K562 (cell line): ENCODE data around the gene RAB3GAP1. TPM values are rescaled to one million over a fixed set of nuclear protein-coding genes. Genes with fewer than 3 reads are reported as not detected.

Experiments
- BRCA1 ChIP-seq, 2 experiments: fragments of 450-650 bp in 1 of 2; sonication (generic) in 1 of 2; formaldehyde crosslinking in 1 of 2; IDR thresholded peaks; 2 replicates each; pipeline versions ENCODE4 v1.5.0 to v1.6.1; 2017 to 2020; ENCODE audit warnings: mild to moderate bottlenecking in 1 of 2, missing genetic modification reagents in 1 of 2
- CTBP1 ChIP-seq: fragments of 450-650 bp; IDR thresholded peaks from 2 replicates; pipeline ENCODE4 v1.6.1; 2016; ENCODE audit warnings: borderline replicate concordance
- CXXC5 ChIP-seq: fragments of 250-450 bp; sonication (Bioruptor Pico); IDR thresholded peaks from 2 replicates; pipeline ENCODE4 v1.8.0; 2022; ENCODE audit warnings: inconsistent platforms, mild to moderate bottlenecking, moderate library complexity
- MBD2 ChIP-seq: sonication (generic); IDR thresholded peaks from 2 replicates; pipeline ENCODE4 v1.6.1; 2016; ENCODE audit warnings: low read depth, borderline replicate concordance
- MCM7 ChIP-seq, 2 experiments: fragments of 450-650 bp; IDR thresholded peaks; 2 replicates each; pipeline ENCODE4 v1.6.1; 2016 to 2018
- NKRF ChIP-seq: fragments of 450-650 bp; IDR thresholded peaks from 2 replicates; pipeline ENCODE4 v1.6.1; 2016; ENCODE audit warnings: borderline replicate concordance
- POLR2B ChIP-seq: fragments of 450-650 bp; IDR thresholded peaks from 2 replicates; pipeline ENCODE4 v1.6.1; 2018; ENCODE audit warnings: low read depth; ENCODE audit not compliant: partially characterized antibody
- SMAD4 ChIP-seq: fragments of 250-450 bp; sonication (Bioruptor Pico); conservative IDR thresholded peaks from 2 replicates; pipeline ENCODE4 v1.8.0; 2021; ENCODE audit warnings: inconsistent platforms, mild to moderate bottlenecking, moderate library complexity
- TBL1XR1 ChIP-seq, 2 experiments: IDR thresholded peaks; 2 replicates each; pipeline ENCODE4 v1.6.1; 2012; ENCODE audit warnings: improper control_type of control experiment in 2 of 2, low read length in 2 of 2, mild to moderate bottlenecking in 1 of 2
- TEAD1 ChIP-seq, 2 experiments: fragments of 450-650 bp in 1 of 2; sonication (generic) in 1 of 2; formaldehyde crosslinking; IDR thresholded peaks; 2 replicates each; pipeline versions ENCODE4 v1.4.0 to v1.8.0; 2020 to 2022; ENCODE audit warnings: mild to moderate bottlenecking in 2 of 2, missing genetic modification reagents in 1 of 2
- TFAP4 ChIP-seq: sonication (generic); formaldehyde crosslinking; IDR thresholded peaks from 2 replicates; pipeline ENCODE4 v1.8.0; 2022; ENCODE audit warnings: missing genetic modification reagents, mild to moderate bottlenecking, moderate library complexity, borderline replicate concordance
- ZNF778 ChIP-seq: fragments of 450-650 bp; formaldehyde crosslinking; IDR thresholded peaks from 2 replicates; pipeline ENCODE4 v1.4.0; 2020; ENCODE audit warnings: mild to moderate bottlenecking, moderate library complexity
- polyA plus RNA-seq, 8 experiments: library from polyadenylated mRNA; depleted of rRNA in 4 of 8; stranded (reverse) in 5 of 8; unstranded in 3 of 8; fragments of >200 nt; fragmentation: Nextera tagmentation in 2 of 8; fragmentation: Illumina TruSeq in 1 of 8; extraction: Ambion mirVana in 2 of 8; extraction: Trizol in 1 of 8; gene quantifications; 2 replicates each; pipeline versions ENCODE4 v1.2.1 to v1.2.3, GENCODE V29; 2011 to 2014; ENCODE audit warnings: inconsistent platforms in 1 of 8, missing spikeins in 1 of 8
- total RNA-seq, 7 experiments: library from RNA; depleted of rRNA in 6 of 7; stranded (reverse); fragments of >200 nt in 6 of 7; fragmentation: Illumina TruSeq in 2 of 7; extraction: Trizol in 2 of 7; gene quantifications; 2 replicates each; pipeline versions ENCODE4 v1.2.1 to v1.2.3, GENCODE V29; 2011 to 2021; ENCODE audit warnings: low replicate concordance in 1 of 7
- TF ChIP-seq, protein P1 (sequence below), 2 experiments: fragments of 450-650 bp in 1 of 2; sonication (generic) in 1 of 2; formaldehyde crosslinking; conservative IDR thresholded peaks; 2 replicates each; pipeline versions ENCODE4 v1.4.0 to v1.8.1; 2020 to 2022; ENCODE audit warnings: mild to moderate bottlenecking in 1 of 2, missing genetic modification reagents in 1 of 2
- TF ChIP-seq, protein P2 (sequence below): sonication (generic); IDR thresholded peaks from 2 replicates; pipeline ENCODE4 v1.6.1; 2016
- TF ChIP-seq, protein P3 (sequence below): fragments of 200-800 bp; sonication (Bioruptor generic); IDR thresholded peaks from 2 replicates; pipeline ENCODE4 v1.6.1; 2017; ENCODE audit warnings: missing genetic modification characterization, missing compliant biosample characterization

RAB3GAP1 gene
- total and polyA plus RNA-seq, 9 of the 15 experiments (the other 6 are each of a cell fraction or from before 2014, with no cell fraction given) = 15.5 to 48.6 (median 33.0) TPM

DNA sequence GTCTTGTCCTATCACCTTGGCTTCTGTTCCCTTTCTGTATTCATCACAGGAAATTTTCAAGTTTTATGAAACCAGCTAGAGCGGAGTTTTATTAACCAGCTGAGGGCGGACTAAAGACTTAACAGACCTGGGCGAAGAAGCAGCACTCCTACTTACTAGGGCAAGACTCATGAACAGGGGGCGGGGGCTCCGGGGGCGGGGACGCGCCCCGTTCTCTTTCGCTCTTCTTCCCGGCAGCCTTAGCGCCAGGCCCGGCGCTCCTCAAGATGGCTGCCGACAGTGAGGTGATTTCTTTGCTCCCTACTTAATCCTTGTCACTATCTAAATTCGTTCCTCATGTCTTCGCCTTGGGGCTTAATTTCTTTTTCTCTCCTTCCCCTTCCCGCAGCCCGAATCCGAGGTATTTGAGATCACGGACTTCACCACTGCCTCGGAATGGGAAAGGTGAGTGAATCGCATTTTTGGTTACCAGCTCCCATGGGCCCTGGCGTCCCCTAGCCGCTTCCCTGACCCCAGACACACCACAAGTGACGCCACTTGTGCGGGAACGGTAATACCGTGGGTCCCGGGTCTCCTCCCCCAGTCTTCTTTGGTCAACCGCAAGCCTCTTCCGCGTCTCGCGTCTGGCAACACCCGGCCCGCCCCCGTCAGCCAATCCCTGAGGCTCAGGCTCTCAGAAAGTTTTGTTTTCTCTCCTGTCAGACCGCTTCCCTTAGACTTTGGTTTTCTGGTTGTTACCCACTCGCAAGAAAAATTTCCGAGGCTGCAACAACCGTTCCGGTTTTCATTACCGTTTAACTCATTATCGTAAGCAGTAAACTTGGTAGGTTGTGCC lies at the start of gene RAB3GAP1 (continued):
- TF ChIP-seq NKRF (peak; percentile 82), CXXC5 (CRISPR knock-in tag) (peak; percentile 78), TBL1XR1 (IDR thresholded peaks at IDR 0.05; ENCODE audit: low read length in 2 of 2) (peak in 1 of 2 experiments; percentile 76; a peak in 2 of 4 replicates), TEAD1 (CRISPR knock-in tag; IDR thresholded peaks at IDR 0.05) (peak in 1 of 2 experiments; percentile 7; a peak in 1 of 4 replicates), BRCA1 (IDR thresholded peaks at IDR 0.05) (no peak), BRCA1 (CRISPR knock-in tag; IDR thresholded peaks at IDR 0.05) (no peak), ZNF778 (CRISPR knock-in tag) (no peak), POLR2B (peak; percentile 96), TFAP4 (CRISPR knock-in tag) (peak; percentile 54; the same call in 1 of the 2 replicates), SMAD4 (peak; percentile 94), MCM7 (IDR thresholded peaks at IDR 0.05) (no peak), CTBP1 (peak; percentile 19; the same call in 1 of the 2 replicates), MBD2 (0 out of 2 replicates have a peak, but pooled peaks have one; percentile 57)
- TF ChIP-seq, protein P1, sequence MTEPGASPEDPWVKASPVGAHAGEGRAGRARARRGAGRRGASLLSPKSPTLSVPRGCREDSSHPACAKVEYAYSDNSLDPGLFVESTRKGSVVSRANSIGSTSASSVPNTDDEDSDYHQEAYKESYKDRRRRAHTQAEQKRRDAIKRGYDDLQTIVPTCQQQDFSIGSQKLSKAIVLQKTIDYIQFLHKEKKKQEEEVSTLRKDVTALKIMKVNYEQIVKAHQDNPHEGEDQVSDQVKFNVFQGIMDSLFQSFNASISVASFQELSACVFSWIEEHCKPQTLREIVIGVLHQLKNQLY (CRISPR knock-in tag; conservative IDR thresholded peaks at IDR 0.05) = 0 out of 4 replicates have a peak, but pooled peaks of 1 of the 2 experiments have one; percentile 46
- TF ChIP-seq, protein P2, sequence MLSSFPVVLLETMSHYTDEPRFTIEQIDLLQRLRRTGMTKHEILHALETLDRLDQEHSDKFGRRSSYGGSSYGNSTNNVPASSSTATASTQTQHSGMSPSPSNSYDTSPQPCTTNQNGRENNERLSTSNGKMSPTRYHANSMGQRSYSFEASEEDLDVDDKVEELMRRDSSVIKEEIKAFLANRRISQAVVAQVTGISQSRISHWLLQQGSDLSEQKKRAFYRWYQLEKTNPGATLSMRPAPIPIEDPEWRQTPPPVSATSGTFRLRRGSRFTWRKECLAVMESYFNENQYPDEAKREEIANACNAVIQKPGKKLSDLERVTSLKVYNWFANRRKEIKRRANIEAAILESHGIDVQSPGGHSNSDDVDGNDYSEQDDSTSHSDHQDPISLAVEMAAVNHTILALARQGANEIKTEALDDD = peak; percentile 96
- TF ChIP-seq, protein P3, sequence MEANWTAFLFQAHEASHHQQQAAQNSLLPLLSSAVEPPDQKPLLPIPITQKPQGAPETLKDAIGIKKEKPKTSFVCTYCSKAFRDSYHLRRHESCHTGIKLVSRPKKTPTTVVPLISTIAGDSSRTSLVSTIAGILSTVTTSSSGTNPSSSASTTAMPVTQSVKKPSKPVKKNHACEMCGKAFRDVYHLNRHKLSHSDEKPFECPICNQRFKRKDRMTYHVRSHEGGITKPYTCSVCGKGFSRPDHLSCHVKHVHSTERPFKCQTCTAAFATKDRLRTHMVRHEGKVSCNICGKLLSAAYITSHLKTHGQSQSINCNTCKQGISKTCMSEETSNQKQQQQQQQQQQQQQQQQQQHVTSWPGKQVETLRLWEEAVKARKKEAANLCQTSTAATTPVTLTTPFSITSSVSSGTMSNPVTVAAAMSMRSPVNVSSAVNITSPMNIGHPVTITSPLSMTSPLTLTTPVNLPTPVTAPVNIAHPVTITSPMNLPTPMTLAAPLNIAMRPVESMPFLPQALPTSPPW (CRISPR knock-in tag) = peak; percentile 85
